Measurements from ENCODE around the gene EBF4.

- TF ChIP-seq CTCF (IDR thresholded peaks at IDR 0.05; ENCODE audit: insufficient read depth, low read length, poor library complexity, severe bottlenecking) (no peak), EZH2phosphoT487 (conservative IDR thresholded peaks at IDR 0.05; ENCODE audit: low read length) (no peak)
Measured at GRCh38 chr20:2706688-2707352, 14.2 kb downstream of the EBF4 start.

All from SU-DHL-6 (cell line).